Suprapubic skin (tissue), 4 donors: ENCODE results near the gene KLRB1. TPM values are rescaled to one million over a fixed set of nuclear protein-coding genes. Genes with fewer than 3 reads are reported as not detected.

ENCODE experiments used
- DNase-seq, 2 donors: peaks; one replicate each; pipeline ENCODE4 v3.0.0-alpha.2; 2019; ENCODE audit warnings: low spot score in 2 of 2
- H3K27ac ChIP-seq: fragments of 200-600 bp; sonication (generic); one replicate; pipeline ENCODE4 v1.5.1; 2019
- H3K27me3 ChIP-seq: fragments of 200-600 bp; sonication (generic); one replicate; pipeline ENCODE4 v1.5.1; 2019
- H3K36me3 ChIP-seq: fragments of 200-600 bp; sonication (generic); one replicate; pipeline ENCODE4 v1.5.1; 2019
- H3K4me1 ChIP-seq: fragments of 200-600 bp; sonication (generic); one replicate; pipeline ENCODE4 v1.5.1; 2019
- H3K4me3 ChIP-seq: fragments of 200-600 bp; sonication (generic); one replicate; pipeline ENCODE4 v1.5.1; 2019; ENCODE audit warnings: mild to moderate bottlenecking
- H3K9me3 ChIP-seq: fragments of 200-600 bp; sonication (generic); one replicate; pipeline ENCODE4 v1.5.1; 2019
- EP300 ChIP-seq: sonication (generic); formaldehyde crosslinking; IDR thresholded peaks from one replicate; pipeline ENCODE4 v1.6.1; 2017; ENCODE audit warnings: antibody characterized with exemption
- POLR2A ChIP-seq, 2 donors: fragments of 450-650 bp; IDR thresholded peaks; one replicate each; pipeline ENCODE4 v1.6.1; 2017; ENCODE audit warnings: antibody characterized with exemption in 2 of 2, mild to moderate bottlenecking in 2 of 2, moderate library complexity in 2 of 2
- POLR2AphosphoS5 ChIP-seq, 3 donors: sonication (generic); formaldehyde crosslinking; IDR thresholded peaks; one replicate each; pipeline ENCODE4 v1.6.1; 2017; ENCODE audit warnings: antibody characterized with exemption in 3 of 3
- WGBS: methylation state at CpG from one replicate; pipeline ENCODE4 v1.1.5; 2018; 5-methylcytosine and 5-hydroxymethylcytosine counted together
- total RNA-seq, 4 donors: library from RNA; depleted of rRNA; stranded (reverse); fragments of >200 nt; gene quantifications; one replicate each; pipeline ENCODE4 v1.1.0, GENCODE V29; 2016
- TF ChIP-seq, protein P1 (sequence below), 2 donors: fragments of 200-600 bp in 1 of 2; fragments of 450-650 bp in 1 of 2; sonication (generic) in 1 of 2; IDR thresholded peaks; one replicate each; pipeline ENCODE4 v1.5.1; 2016 to 2019; ENCODE audit warnings: antibody characterized with exemption in 2 of 2, mild to moderate bottlenecking in 1 of 2, moderate library complexity in 1 of 2

The KLRB1 gene
- total RNA-seq, 4 donors from 2014 or later: not detected

DNA sequence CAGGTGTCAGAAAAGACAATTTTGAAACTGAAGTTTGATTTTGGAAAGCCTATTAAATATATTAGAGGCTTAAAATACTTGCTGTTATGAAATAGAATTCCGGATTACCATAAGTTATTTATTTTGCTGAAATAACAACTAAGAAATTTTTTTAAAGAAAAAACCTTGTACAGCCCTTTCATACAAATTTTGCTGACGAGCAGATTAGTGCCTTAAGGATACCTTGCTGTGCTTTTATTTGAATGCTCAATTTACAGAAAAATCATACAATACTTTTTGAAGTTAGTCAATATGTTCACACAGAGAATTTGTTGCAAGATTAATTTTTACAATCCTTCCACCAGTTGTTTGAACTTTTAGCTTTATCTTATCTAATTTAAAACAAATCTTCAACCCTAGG, 32.3 kb upstream of the KLRB1 start:
- Histone ChIP-seq H3K27ac (no peak overlapping the region), H3K36me3 (no peaks in the 10 kb centered on the region), H3K27me3 (no peaks in the 10 kb centered on the region), H3K4me1 (no peaks in the 10 kb centered on the region), H3K9me3 (no peaks in the 10 kb centered on the region), H3K4me3 (no peak overlapping the region)
- 96% methylated on average over 2 of the region's 2 CpGs for WGBS
- no peak for DNase-seq
- TF ChIP-seq POLR2AphosphoS5 (IDR thresholded peaks at IDR 0.05) (no peak), EP300 (no peak)

DNA sequence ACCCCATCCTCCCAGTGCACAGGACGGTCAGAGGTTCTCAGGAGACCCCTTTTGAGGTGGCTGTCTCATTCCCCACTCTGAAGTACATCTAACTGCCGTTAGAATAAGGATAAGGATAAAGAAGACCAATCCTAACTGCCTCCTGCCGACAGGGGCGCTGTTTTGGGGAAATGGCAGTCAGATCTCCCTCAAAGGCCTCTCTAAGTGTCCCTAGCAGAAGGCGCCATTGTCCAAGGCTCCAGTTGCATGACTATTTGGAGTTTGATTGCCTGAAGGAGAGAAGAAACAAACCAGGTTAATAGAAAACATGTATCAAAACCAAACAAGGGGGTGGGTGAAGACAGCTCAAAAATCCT, 29.1 kb upstream of the KLRB1 start:
- TF ChIP-seq, protein P1, sequence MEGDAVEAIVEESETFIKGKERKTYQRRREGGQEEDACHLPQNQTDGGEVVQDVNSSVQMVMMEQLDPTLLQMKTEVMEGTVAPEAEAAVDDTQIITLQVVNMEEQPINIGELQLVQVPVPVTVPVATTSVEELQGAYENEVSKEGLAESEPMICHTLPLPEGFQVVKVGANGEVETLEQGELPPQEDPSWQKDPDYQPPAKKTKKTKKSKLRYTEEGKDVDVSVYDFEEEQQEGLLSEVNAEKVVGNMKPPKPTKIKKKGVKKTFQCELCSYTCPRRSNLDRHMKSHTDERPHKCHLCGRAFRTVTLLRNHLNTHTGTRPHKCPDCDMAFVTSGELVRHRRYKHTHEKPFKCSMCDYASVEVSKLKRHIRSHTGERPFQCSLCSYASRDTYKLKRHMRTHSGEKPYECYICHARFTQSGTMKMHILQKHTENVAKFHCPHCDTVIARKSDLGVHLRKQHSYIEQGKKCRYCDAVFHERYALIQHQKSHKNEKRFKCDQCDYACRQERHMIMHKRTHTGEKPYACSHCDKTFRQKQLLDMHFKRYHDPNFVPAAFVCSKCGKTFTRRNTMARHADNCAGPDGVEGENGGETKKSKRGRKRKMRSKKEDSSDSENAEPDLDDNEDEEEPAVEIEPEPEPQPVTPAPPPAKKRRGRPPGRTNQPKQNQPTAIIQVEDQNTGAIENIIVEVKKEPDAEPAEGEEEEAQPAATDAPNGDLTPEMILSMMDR (IDR thresholded peaks at IDR 0.05): no peak
- TF ChIP-seq POLR2AphosphoS5 (IDR thresholded peaks at IDR 0.05): no peak
- TF ChIP-seq POLR2A (IDR thresholded peaks at IDR 0.05): no peak
- no peak overlapping the region for H3K27ac ChIP-seq
- WGBS: 93% methylated on average over 5 of the region's 5 CpGs
- H3K27me3 ChIP-seq: no peaks in the 10 kb centered on the region
- no peaks in the 10 kb centered on the region for H3K9me3 ChIP-seq
- no peak for DNase-seq
- no peaks in the 10 kb centered on the region for H3K4me1 ChIP-seq
- H3K36me3 ChIP-seq: no peaks in the 10 kb centered on the region
- H3K4me3 ChIP-seq: no peak overlapping the region

DNA sequence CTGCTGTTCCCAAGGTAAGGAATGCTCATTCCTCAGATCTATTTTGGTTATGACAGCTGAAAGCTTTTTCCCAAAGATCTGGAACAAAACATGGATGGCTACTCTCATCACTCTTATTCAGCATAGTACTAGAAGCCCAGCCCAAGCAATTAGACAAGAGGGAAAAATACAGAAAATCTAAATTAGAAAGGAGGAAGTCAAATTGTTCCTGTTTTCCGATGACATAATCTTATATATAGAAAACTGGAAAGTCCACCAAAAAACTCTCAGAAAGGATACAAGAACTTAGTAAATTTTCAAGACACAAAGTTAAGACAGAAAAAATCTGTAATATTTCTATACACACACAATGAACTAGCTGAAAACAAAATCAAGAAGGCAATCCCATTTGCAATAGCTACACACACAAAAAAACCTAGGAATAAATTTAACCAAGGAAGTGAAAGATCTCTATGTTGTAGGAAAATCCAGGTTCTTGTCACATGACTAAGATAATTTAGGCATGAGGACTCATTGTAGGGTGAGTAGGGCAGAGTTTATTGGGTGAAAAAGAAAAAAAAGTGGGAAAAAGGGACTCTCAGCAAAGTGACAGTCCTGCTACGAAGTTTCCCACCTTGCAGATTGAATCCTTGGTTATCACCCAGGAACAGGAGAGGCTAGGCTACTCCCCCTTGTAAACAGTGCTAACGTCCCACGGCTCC, 28.6 kb upstream of the KLRB1 start:
- no peak overlapping the region for H3K4me3 ChIP-seq
- TF ChIP-seq EP300: no peak
- TF ChIP-seq POLR2A (IDR thresholded peaks at IDR 0.05): no peak
- no peak for TF ChIP-seq POLR2AphosphoS5 (IDR thresholded peaks at IDR 0.05)
- TF ChIP-seq, protein P1 (IDR thresholded peaks at IDR 0.05): no peak
- DNase-seq: no peak
- H3K27me3 ChIP-seq: no peaks in the 10 kb centered on the region
- no peak overlapping the region for H3K27ac ChIP-seq
- 90% methylated on average over 4 of the region's 4 CpGs for WGBS
- no peaks in the 10 kb centered on the region for H3K9me3 ChIP-seq
- no peaks in the 10 kb centered on the region for H3K4me1 ChIP-seq
- H3K36me3 ChIP-seq: no peaks in the 10 kb centered on the region

DNA sequence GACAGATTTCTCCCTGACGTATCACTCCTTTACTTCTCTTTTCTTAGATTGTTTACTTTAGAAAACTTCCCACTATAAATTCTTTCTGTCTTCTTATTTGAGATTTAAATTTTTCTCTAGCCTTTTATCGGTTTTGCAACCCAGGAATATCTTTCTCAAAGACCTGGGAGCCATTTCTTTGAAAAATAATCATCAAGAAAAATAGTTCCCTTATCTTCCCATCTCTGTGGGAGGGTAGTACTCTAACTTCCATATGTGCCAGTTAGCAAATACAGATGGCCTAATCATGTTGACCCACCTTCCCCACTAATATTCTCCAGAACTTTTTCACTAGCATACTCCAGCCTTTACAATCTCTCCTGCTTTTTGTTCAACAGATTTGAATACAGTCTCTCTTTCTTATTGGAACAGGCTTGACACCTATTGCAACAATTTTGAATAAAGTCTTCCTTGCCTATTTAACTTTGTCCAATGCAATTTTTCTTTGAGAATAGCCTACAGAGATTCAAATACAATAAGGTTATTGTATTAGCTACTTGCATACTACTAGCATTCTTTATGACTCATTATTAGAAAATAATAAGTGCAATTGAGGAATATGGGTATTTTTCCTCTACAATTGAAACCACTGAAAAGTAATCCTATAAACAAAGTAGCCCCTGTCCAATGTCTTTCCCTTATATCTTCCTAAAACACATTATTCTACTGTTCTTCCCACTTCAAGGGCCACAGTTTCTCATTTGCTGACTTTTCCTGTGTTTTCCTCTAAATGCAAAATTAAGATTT, 27.4 kb upstream of the KLRB1 start:
- Histone ChIP-seq H3K4me1 (no peaks in the 10 kb centered on the region), H3K36me3 (no peaks in the 10 kb centered on the region), H3K27ac (no peak overlapping the region), H3K9me3 (no peaks in the 10 kb centered on the region), H3K4me3 (no peak overlapping the region), H3K27me3 (no peaks in the 10 kb centered on the region)
- DNase-seq: no peak
- 62% methylated on average over 2 of the region's 2 CpGs for WGBS
- TF ChIP-seq, protein P1 (IDR thresholded peaks at IDR 0.05): no peak
- TF ChIP-seq POLR2A (IDR thresholded peaks at IDR 0.05) (no peak), POLR2AphosphoS5 (IDR thresholded peaks at IDR 0.05) (no peak), EP300 (no peak)

DNA sequence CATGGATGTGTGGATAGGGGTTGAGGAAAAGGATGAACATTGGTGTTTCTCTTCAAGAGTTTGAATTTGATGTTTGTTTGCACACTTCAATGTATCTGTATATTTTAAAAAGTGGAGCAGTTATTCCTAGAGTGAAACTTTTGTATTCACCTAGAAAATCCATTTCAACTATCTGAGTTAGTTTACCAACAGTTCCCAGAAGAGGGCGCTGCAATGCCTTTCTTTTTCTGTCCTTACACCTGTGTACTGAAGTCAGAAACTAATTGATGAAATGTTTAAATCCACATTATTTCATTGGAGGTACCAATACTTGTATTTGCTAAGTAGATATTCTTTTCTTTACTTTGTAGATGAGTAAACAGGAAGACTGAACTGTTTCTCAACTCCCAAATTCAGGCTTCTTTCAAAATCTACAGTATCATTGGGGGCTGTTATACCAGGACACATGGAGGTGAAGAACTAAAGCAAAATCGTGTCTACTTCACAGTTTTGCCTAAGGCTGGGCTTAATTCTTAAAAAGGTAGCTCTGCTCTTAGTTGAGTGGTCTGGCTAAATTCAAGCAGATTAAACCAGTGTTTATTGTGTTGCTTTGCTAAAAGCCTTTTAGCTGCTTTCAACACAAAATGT, 26.6 kb upstream of the KLRB1 start:
- no peaks in the 10 kb centered on the region for H3K27me3 ChIP-seq
- no peaks in the 10 kb centered on the region for H3K36me3 ChIP-seq
- H3K9me3 ChIP-seq: no peaks in the 10 kb centered on the region
- no peak overlapping the region for H3K4me3 ChIP-seq
- TF ChIP-seq, protein P1 (IDR thresholded peaks at IDR 0.05): peak; percentile 58 to 62
- TF ChIP-seq EP300: no peak
- no peaks in the 10 kb centered on the region for H3K4me1 ChIP-seq
- DNase-seq: no peak
- H3K27ac ChIP-seq: no peak overlapping the region
- WGBS: 31% methylated on average over 2 of the region's 2 CpGs
